ENCODE data around the gene LNP1. TPM values are rescaled to one million over a fixed set of nuclear protein-coding genes. Genes with fewer than 3 reads are reported as not detected.

The LNP1 gene
- total RNA-seq, 2 donors from 2014 or later = 0.73 to 3.4 TPM

DNA sequence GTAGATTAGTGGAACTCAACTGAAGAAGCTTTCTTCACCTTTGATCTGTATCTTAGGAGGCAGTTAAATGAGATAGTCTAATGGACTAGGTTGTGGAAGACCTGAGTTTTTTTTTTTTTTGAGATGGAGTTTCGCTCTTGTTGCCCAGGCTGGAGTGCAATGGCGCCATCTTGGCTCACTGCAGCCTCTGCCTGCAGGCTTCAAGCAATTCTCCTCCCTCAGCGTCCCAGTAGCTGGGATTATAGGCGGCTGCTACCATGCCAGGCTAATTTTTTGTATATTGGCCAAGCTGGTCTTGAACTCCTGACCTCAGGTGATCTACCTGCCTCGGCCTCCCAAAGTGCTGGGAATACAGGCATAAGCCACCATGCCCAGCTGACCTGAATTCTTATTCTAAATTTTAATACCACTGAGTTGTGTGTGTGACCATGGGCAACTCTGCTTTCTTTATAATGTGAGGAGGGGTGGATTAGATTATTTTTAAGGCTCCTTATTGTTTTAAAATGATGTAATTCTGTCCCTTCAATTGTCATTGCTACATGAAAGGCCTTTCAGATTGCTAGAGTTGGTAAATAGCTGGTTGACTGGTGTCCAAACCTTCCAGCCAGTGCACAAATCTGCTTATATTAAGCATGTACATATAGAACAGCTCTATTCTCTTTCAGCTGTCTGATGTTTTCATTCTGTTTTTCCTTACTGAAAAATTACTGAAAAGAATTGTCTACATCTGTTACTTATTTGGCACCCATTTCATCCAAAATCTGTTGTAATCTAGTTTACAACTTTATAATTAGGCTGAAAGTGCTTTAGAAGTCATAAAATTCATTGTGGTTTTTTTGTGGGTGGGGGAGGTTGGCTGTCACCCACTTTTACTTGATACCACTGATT, 2.3 kb downstream of the LNP1 start:
- no peaks in the 10 kb centered on the region for H3K4me1 ChIP-seq (replicated peaks)
- H3K36me3 ChIP-seq = no peaks in the 10 kb centered on the region
- intact Hi-C loops (cut with DNase I) = loop anchor here (10.0 kb wide), 1 partner anchor 69 kb away; the partner anchor contains the start of gene NIT2
- no peak overlapping the region for H3K4me3 ChIP-seq
- no peak overlapping the region for H3K27ac ChIP-seq
- H3K9me3 ChIP-seq = no peaks in the 10 kb centered on the region
- TF ChIP-seq, protein P1, sequence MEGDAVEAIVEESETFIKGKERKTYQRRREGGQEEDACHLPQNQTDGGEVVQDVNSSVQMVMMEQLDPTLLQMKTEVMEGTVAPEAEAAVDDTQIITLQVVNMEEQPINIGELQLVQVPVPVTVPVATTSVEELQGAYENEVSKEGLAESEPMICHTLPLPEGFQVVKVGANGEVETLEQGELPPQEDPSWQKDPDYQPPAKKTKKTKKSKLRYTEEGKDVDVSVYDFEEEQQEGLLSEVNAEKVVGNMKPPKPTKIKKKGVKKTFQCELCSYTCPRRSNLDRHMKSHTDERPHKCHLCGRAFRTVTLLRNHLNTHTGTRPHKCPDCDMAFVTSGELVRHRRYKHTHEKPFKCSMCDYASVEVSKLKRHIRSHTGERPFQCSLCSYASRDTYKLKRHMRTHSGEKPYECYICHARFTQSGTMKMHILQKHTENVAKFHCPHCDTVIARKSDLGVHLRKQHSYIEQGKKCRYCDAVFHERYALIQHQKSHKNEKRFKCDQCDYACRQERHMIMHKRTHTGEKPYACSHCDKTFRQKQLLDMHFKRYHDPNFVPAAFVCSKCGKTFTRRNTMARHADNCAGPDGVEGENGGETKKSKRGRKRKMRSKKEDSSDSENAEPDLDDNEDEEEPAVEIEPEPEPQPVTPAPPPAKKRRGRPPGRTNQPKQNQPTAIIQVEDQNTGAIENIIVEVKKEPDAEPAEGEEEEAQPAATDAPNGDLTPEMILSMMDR (IDR thresholded peaks at IDR 0.05) = no peak
- no peak for TF ChIP-seq POLR2AphosphoS5 (IDR thresholded peaks at IDR 0.05)
- TF ChIP-seq POLR2A (IDR thresholded peaks at IDR 0.05) = no peak
- no peaks in the 10 kb centered on the region for H3K27me3 ChIP-seq (replicated peaks; ENCODE audit: insufficient read depth)
- 78% methylated on average over 5 of the region's 5 CpGs for WGBS
- DNase-seq (ENCODE audit: low spot score) = no peak

DNA sequence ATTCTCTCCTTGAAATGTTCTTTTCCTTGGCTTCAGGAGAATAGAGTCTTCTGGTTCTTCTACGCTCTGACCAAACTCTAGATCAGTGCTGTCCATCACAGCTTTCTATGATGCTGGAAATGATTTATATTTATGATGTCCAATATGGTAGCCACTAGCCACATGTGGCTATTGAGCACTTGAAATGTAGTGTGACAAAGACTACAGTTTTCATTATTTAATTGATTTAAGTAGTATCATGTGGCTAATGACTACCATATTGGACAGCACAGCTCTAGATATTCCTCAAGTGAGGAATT, 2.9 kb downstream of the LNP1 start:
- H3K36me3 ChIP-seq = no peaks in the 10 kb centered on the region
- WGBS = 96% methylated on average over 1 of the region's 1 CpG
- intact Hi-C loops (cut with DNase I) = loop anchor here (10.0 kb wide), 1 partner anchor 69 kb away; the partner anchor contains the start of gene NIT2
- no peaks in the 10 kb centered on the region for H3K9me3 ChIP-seq
- TF ChIP-seq POLR2A (IDR thresholded peaks at IDR 0.05) (no peak), POLR2AphosphoS5 (IDR thresholded peaks at IDR 0.05) (no peak)
- TF ChIP-seq, protein P1 (IDR thresholded peaks at IDR 0.05) = no peak
- H3K4me1 ChIP-seq (replicated peaks) = no peaks in the 10 kb centered on the region
- H3K27me3 ChIP-seq (replicated peaks; ENCODE audit: insufficient read depth) = no peaks in the 10 kb centered on the region
- H3K27ac ChIP-seq = no peak overlapping the region
- H3K4me3 ChIP-seq = no peak overlapping the region
- DNase-seq (ENCODE audit: low spot score) = no peak

DNA sequence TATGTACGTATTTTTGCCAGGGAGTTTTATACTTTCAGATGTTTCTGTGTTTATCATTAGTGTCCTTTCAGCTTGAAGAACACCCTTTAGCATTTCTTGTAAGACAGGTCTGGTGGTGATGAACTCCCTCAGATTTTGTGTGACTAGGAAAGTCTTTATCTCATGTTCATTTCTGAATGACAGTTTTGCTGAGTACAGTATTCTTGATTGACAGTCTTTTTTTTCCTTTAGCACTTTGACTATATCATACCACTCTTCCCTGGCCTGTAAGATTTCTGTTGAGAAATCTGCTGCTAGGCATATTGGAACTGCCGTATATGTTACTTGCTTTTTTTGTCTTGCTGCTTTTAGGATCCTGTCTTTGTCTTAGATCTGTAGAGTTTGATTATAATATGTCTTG, 5.8 kb downstream of the LNP1 start:
- no peak for DNase-seq (ENCODE audit: low spot score)
- Histone ChIP-seq H3K27me3 (replicated peaks; ENCODE audit: insufficient read depth) (no peaks in the 10 kb centered on the region), H3K4me3 (no peak overlapping the region), H3K4me1 (replicated peaks) (no peaks in the 10 kb centered on the region), H3K36me3 (no peaks in the 10 kb centered on the region), H3K9me3 (no peaks in the 10 kb centered on the region), H3K27ac (no peak overlapping the region)
- intact Hi-C loops (cut with DNase I) = loop anchor here (10.0 kb wide), 1 partner anchor 72 kb away; the partner anchor contains the start of gene NIT2
- WGBS = 75% methylated on average over 2 of the region's 2 CpGs
- no peak for TF ChIP-seq POLR2AphosphoS5 (IDR thresholded peaks at IDR 0.05)
- TF ChIP-seq, protein P1 (IDR thresholded peaks at IDR 0.05) = no peak
- TF ChIP-seq POLR2A (IDR thresholded peaks at IDR 0.05) = no peak

DNA sequence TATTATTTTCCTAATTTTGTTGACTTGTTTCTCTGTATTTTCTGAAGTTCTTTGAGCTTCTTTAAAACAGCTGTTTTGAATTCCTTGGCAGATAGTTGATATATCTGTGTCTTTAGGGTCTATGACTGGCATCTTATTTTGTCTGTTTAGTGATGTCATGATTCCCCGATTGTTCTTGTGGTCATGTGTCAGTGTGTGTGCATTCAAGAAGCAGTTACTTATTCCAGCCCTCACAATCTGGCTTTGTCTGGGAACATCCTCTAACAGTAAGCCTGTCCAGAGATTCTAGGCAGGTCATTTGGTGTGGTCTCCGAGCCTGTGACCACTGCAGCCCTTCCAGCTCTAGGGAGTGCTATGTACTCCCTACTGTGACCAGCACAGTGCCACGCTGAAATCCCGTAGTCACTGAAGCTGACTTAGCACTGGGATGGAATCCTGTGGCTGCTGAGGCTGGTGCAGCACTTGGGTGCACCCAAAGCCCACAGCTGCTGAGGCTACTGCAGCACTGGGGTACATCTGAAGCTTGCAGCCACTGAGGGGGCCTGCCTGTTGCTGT, 6.7 kb downstream of the LNP1 start:
- Histone ChIP-seq H3K27ac (no peak overlapping the region), H3K4me1 (replicated peaks) (no peaks in the 10 kb centered on the region), H3K9me3 (no peaks in the 10 kb centered on the region), H3K27me3 (replicated peaks; ENCODE audit: insufficient read depth) (no peaks in the 10 kb centered on the region), H3K4me3 (no peak overlapping the region), H3K36me3 (no peaks in the 10 kb centered on the region)
- intact Hi-C loops (cut with DNase I) = loop anchor here (10.0 kb wide), 1 partner anchor 73 kb away; the partner anchor contains the start of gene NIT2
- no peak for DNase-seq (ENCODE audit: low spot score)
- WGBS = 98% methylated on average over 4 of the region's 4 CpGs
- TF ChIP-seq, protein P1 (IDR thresholded peaks at IDR 0.05) = no peak
- no peak for TF ChIP-seq POLR2AphosphoS5 (IDR thresholded peaks at IDR 0.05)
- no peak for TF ChIP-seq POLR2A (IDR thresholded peaks at IDR 0.05)
